Vein endothelial cell (primary cell): ENCODE measurements around the gene RPS26. TPM values are rescaled to one million over a fixed set of nuclear protein-coding genes. Genes with fewer than 3 reads are reported as not detected.

ENCODE experiments used
- total RNA-seq: library from RNA; depleted of rRNA; stranded (reverse); fragments of >200 nt; gene quantifications from 2 replicates; pipeline ENCODE4 v1.2.3, GENCODE V29; 2012

The RPS26 gene
- 615 and 807 TPM in 2 replicates for total RNA-seq

GRCh38 chr12:56041552-56042429, at the start of gene RPS26:
TSS of gene RPS26 (plus strand) at chr12:56041918. CDS start at chr12:56042167, 249 bp downstream.

GRCh38 chr12:55996715-55997534, 44.8 kb upstream of the RPS26 start, which contains the start of gene SUOX:
TSS of gene SUOX (plus strand) at chr12:55997276. CDS start at chr12:56002222, 4,946 bp downstream.

GRCh38 chr12:56020423-56021184, 21.1 kb upstream of the RPS26 start, which contains the start of gene IKZF4:
TSS of gene IKZF4 (plus strand) at chr12:56021043. CDS start at chr12:56021494, 451 bp downstream.

GRCh38 chr12:56079723-56080555, 38.2 kb downstream of the RPS26 start, which contains the start of gene ERBB3:
TSS of gene ERBB3 (plus strand) at chr12:56080165. CDS start at chr12:56080301, 136 bp downstream.

Other genes starting within 250 kb of the RPS26 start
- 62.7 and 89.0 TPM in 2 replicates for gene SARNP, start 224.2 kb upstream of the RPS26 start, total RNA-seq
- 20.9 and 23.6 TPM in 2 replicates for gene ORMDL2, start 223.9 kb upstream of the RPS26 start, total RNA-seq
- gene DNAJC14, start 212.3 kb upstream of the RPS26 start, total RNA-seq = 41.0 and 46.4 TPM in 2 replicates
- 0.65 and 0.86 TPM in 2 replicates for gene MMP19, start 199.0 kb upstream of the RPS26 start, total RNA-seq
- 28.7 and 34.0 TPM in 2 replicates for gene PYM1, start 114.0 kb upstream of the RPS26 start, total RNA-seq
- gene DGKA, start 110.8 kb upstream of the RPS26 start, total RNA-seq = 34.0 and 42.0 TPM in 2 replicates
- gene PMEL, start 75.9 kb upstream of the RPS26 start, total RNA-seq = 1.3 and 2.1 TPM in 2 replicates
- gene CDK2, start 75.1 kb upstream of the RPS26 start, total RNA-seq = 27.1 and 33.1 TPM in 2 replicates
- gene RAB5B, start 67.8 kb upstream of the RPS26 start, total RNA-seq = 75.8 and 83.0 TPM in 2 replicates
- 20.9 and 25.8 TPM in 2 replicates for gene SUOX, start 44.6 kb upstream of the RPS26 start, total RNA-seq
- 0.67 and 0.98 TPM in 2 replicates for gene IKZF4, start 20.9 kb upstream of the RPS26 start, total RNA-seq
- 0.33 and 0.48 TPM in 2 replicates for gene ERBB3, start 38.2 kb downstream of the RPS26 start, total RNA-seq
- gene PA2G4, start 62.6 kb downstream of the RPS26 start, total RNA-seq = 183 and 261 TPM in 2 replicates
- 1,748 and 2,622 TPM in 2 replicates for gene RPL41, start 74.7 kb downstream of the RPS26 start, total RNA-seq
- 7.2 and 7.8 TPM in 2 replicates for gene ZC3H10, start 76.3 kb downstream of the RPS26 start, total RNA-seq
- 331 and 343 TPM in 2 replicates for gene ESYT1, start 86.3 kb downstream of the RPS26 start, total RNA-seq
- gene MYL6B, start 110.7 kb downstream of the RPS26 start, total RNA-seq = 70.0 and 90.5 TPM in 2 replicates
- gene MYL6, start 116.4 kb downstream of the RPS26 start, total RNA-seq = 1,838 and 2,061 TPM in 2 replicates
- 69.6 and 70.5 TPM in 2 replicates for gene SMARCC2, start 147.6 kb downstream of the RPS26 start, total RNA-seq
- 92.1 and 143 TPM in 2 replicates for gene RNF41, start 180.0 kb downstream of the RPS26 start, total RNA-seq
- gene NABP2, start 182.4 kb downstream of the RPS26 start, total RNA-seq = 30.2 and 33.0 TPM in 2 replicates
- not detected in 2 replicates for gene SLC39A5, start 188.1 kb downstream of the RPS26 start, total RNA-seq
- gene ANKRD52, start 216.5 kb downstream of the RPS26 start, total RNA-seq = 23.8 and 27.5 TPM in 2 replicates
- 7.8 and 11.7 TPM in 2 replicates for gene COQ10A, start 225.0 kb downstream of the RPS26 start, total RNA-seq